GM21786 (cell line): ENCODE results near the gene SEC14L5.

Experiments used
- ATAC-seq: cut with Tn5 transposase; IDR thresholded peaks from one replicate; pipeline ENCODE4 v1.9.1; 2021; ENCODE audit not compliant: unreplicated experiment

Gene SEC14L5

GRCh38 chr16:5010576-5011329 is 52.6 kb downstream of the SEC14L5 start:
- no peak for ATAC-seq

- no peak for ATAC-seq
These were observed 53.5 kb downstream of the SEC14L5 start for GRCh38 chr16:5011637-5012036.

GRCh38 chr16:5012887-5013286 is 54.8 kb downstream of the SEC14L5 start:
- no peak for ATAC-seq

GRCh38 chr16:5015351-5015750 is 57.2 kb downstream of the SEC14L5 start:
- ATAC-seq, result no peak

GRCh38 chr16:5015887-5016286 is 57.8 kb downstream of the SEC14L5 start:
- ATAC-seq, result no peak

- ATAC-seq, result no peak
These were observed 59.0 kb downstream of the SEC14L5 start for GRCh38 chr16:5016967-5017677.

GRCh38 chr16:5017678-5017969 is 59.5 kb downstream of the SEC14L5 start:
- ATAC-seq, result no peak

- no peak for ATAC-seq
These were observed 60.7 kb downstream of the SEC14L5 start for GRCh38 chr16:5018793-5019192.

- ATAC-seq, result no peak
These were observed 61.6 kb downstream of the SEC14L5 start for GRCh38 chr16:5019775-5020174.

- no peak for ATAC-seq
These were observed 62.4 kb downstream of the SEC14L5 start for GRCh38 chr16:5020551-5020950.

GRCh38 chr16:5022521-5022920 is 64.4 kb downstream of the SEC14L5 start:
- ATAC-seq, result no peak

- ATAC-seq, result no peak
These were observed 66.5 kb downstream of the SEC14L5 start for GRCh38 chr16:5024632-5025031.

- no peak for ATAC-seq
These were observed 67.1 kb downstream of the SEC14L5 start for GRCh38 chr16:5025171-5025632.

- ATAC-seq, result no peak
These were observed 68.5 kb downstream of the SEC14L5 start for GRCh38 chr16:5026664-5027063.

GRCh38 chr16:5027086-5027485 is 69.0 kb downstream of the SEC14L5 start:
- ATAC-seq, result no peak

GRCh38 chr16:5027575-5028235 is 69.6 kb downstream of the SEC14L5 start:
- ATAC-seq, result no peak

- no peak for ATAC-seq
These were observed 70.9 kb downstream of the SEC14L5 start for GRCh38 chr16:5028950-5029475.

- ATAC-seq, result no peak
These were observed 72.2 kb downstream of the SEC14L5 start for GRCh38 chr16:5030251-5030870.

- no peak for ATAC-seq
These were observed 73.5 kb downstream of the SEC14L5 start for GRCh38 chr16:5031601-5032000.

GRCh38 chr16:5032748-5033167 is 74.6 kb downstream of the SEC14L5 start:
- no peak for ATAC-seq
